ENCODE results near the gene EMCN. TPM values are rescaled to one million over a fixed set of nuclear protein-coding genes. Genes with fewer than 3 reads are reported as not detected.

EMCN gene
- total and polyA plus RNA-seq, 11 donors, result 14.9 to 52.6 (median 27.4) TPM

GRCh38 chr4:100509386-100509785 lies 8.4 kb downstream of the EMCN start:
- H3K4me1 ChIP-seq, result peaks cover 0 to 12% (median 0%) of the 10 kb centered on the region in 12 donors
- no peaks in the 10 kb centered on the region for H3K9me3 ChIP-seq
- no peaks in the 10 kb centered on the region for H3K36me3 ChIP-seq
- 56 to 65% (median 60%) methylated on average over 3 of the region's 3 CpGs for WGBS, 4 donors
- ATAC-seq (no peak), DNase-seq (no peak)
- TF ChIP-seq POLR2A (IDR thresholded peaks at IDR 0.05) (no peak), CTCF (IDR thresholded peaks at IDR 0.05) (no peak)
- no peak overlapping the region for H3K27ac ChIP-seq
- intact Hi-C loops (cut with DNase I), result no loop called here
- no peak overlapping the region for H3K4me3 ChIP-seq
- H3K27me3 ChIP-seq, result no peaks in the 10 kb centered on the region

DNA sequence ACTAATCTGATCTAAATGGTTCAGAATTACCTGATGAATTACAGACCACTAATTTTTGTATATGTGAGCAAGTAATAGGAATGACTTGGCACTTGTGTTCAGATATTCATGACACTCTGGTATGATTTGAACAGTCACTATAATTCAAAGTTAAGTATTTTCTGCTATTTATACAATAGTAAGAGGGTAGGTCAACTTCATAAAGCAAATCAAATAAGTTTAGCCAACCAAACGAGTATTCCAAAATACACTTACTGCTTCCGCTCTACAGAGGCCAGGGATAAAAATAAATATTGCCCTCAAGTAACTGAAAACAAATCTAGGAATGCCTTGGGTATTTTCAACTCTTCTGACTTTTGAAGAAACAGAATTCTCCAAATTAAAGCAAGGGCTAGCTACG lies 9.1 kb downstream of the EMCN start:
- Histone ChIP-seq H3K4me3 (no peak overlapping the region), H3K4me1 (peaks cover 0 to 12% (median 0%) of the 10 kb centered on the region in 12 donors), H3K9me3 (no peaks in the 10 kb centered on the region), H3K36me3 (no peaks in the 10 kb centered on the region), H3K27ac (no peak overlapping the region), H3K27me3 (no peaks in the 10 kb centered on the region)
- TF ChIP-seq CTCF (IDR thresholded peaks at IDR 0.05) (no peak), POLR2A (IDR thresholded peaks at IDR 0.05) (no peak)
- intact Hi-C loops (cut with DNase I), result no loop called here
- ATAC-seq, result no peak
- no peak for DNase-seq
- WGBS, 4 donors, result 28 to 44% (median 32%) methylated on average over 3 of the region's 3 CpGs

GRCh38 chr4:100504086-100504874 lies 13.5 kb downstream of the EMCN start:
- TF ChIP-seq POLR2A (IDR thresholded peaks at IDR 0.05), result no peak
- TF ChIP-seq CTCF (IDR thresholded peaks at IDR 0.05), result no peak
- Histone ChIP-seq H3K36me3 (no peaks in the 10 kb centered on the region), H3K4me1 (peaks cover 0 to 12% (median 0%) of the 10 kb centered on the region in 12 donors), H3K27ac (no peak overlapping the region), H3K27me3 (no peaks in the 10 kb centered on the region), H3K9me3 (no peaks in the 10 kb centered on the region), H3K4me3 (no peak overlapping the region)
- DNase-seq (peak in 1 of 5 donors; percentile 18), ATAC-seq (no peak)
- 83 to 94% (median 90%) methylated on average over 18 of the region's 18 CpGs for WGBS, 4 donors
- intact Hi-C loops (cut with DNase I), result no loop called here

DNA sequence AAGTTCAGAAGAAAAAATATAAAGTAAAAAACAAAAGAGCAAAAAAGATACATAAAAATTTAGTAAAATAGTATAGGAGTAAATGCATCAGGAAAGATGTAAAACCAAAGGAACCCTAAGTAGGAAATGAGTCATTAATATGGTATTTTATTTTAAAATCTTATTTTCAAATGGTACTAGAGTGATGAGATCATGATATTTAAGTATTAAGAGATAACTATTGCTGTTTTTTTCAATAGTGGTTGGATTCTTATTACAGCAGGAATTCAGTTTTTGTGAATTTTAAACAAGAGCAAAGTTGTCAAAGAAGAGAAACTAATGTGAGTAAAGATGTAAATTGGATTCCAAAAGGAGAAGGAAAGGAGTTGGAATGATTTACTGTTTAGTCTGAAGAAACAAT lies 20.0 kb downstream of the EMCN start:
- H3K4me3 ChIP-seq, result no peak overlapping the region
- no peak for DNase-seq
- H3K27ac ChIP-seq, result no peak overlapping the region
- TF ChIP-seq POLR2A (IDR thresholded peaks at IDR 0.05) (no peak), CTCF (IDR thresholded peaks at IDR 0.05) (no peak)
- no peaks in the 10 kb centered on the region for H3K36me3 ChIP-seq
- H3K4me1 ChIP-seq, result no peaks in the 10 kb centered on the region
- peaks cover 0 to 7% (median under 1%) of the 10 kb centered on the region in 12 donors for H3K9me3 ChIP-seq
- ATAC-seq, result no peak
- intact Hi-C loops (cut with DNase I), result no loop called here
- no peaks in the 10 kb centered on the region for H3K27me3 ChIP-seq
